Omental fat pad (tissue), 4 donors: ENCODE results near the gene TXLNB. TPM values are rescaled to one million over a fixed set of nuclear protein-coding genes. Genes with fewer than 3 reads are reported as not detected.
"Not testable (repeated sequence)": the region's sequence is repeated elsewhere in the genome, so short reads cannot be mapped to it uniquely, and the experiment has no call there.

Experiments
- ATAC-seq: fragments of 150-250 bp; one replicate; pipeline ENCODE4 v1.9.1; 2016; ENCODE audit warnings: mild to moderate bottlenecking, moderate library complexity; ENCODE audit not compliant: low FRiP score
- DNase-seq: peaks from one replicate; pipeline ENCODE4 v3.0.0-alpha.2; 2019; ENCODE audit warnings: low spot score
- CTCF ChIP-seq, 3 donors: fragments of 450-650 bp; IDR thresholded peaks; one replicate each; pipeline ENCODE4 v1.5.1; 2016 to 2017; ENCODE audit warnings: antibody characterized with exemption in 3 of 3, mild to moderate bottlenecking in 3 of 3, moderate library complexity in 2 of 3
- total RNA-seq, 4 donors: library from RNA; depleted of rRNA; stranded (reverse); fragments of >200 nt; gene quantifications; one replicate each; pipeline ENCODE4 v1.1.0, GENCODE V29; 2016

Gene TXLNB
- total RNA-seq, 4 donors from 2014 or later: 0.37 to 1.4 (median 1.2) TPM

GRCh38 chr6:139288496-139289040, 3.2 kb downstream of the TXLNB start:
- no peak for TF ChIP-seq CTCF (IDR thresholded peaks at IDR 0.05)
- ATAC-seq: no peak
- DNase-seq: no peak

DNA sequence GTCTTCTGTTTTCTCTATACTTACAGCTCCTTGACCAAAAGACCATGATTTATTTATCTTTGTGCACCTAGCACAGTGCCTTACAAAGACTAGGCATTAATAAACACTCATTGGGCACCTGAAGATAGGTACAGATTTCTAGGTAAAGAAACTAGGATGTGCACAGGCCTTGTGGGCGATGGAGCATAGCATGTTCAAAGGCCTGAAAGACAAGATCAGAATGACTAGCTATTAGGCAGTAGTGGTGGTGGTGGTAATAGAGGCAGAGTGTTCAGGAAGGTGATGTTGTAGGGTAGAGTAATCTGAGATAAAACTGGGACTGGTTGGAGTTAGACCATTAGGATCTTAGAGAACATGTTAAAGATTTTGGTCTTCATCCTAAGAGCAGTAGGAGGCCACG, 3.9 kb downstream of the TXLNB start:
- no peak for TF ChIP-seq CTCF (IDR thresholded peaks at IDR 0.05)
- ATAC-seq: no peak
- DNase-seq: no peak

- not testable (repeated sequence) for DNase-seq
Observed at GRCh38 chr6:139286438-139286837, 5.4 kb downstream of the TXLNB start.

GRCh38 chr6:139285590-139285989, 6.2 kb downstream of the TXLNB start:
- DNase-seq (no peak), ATAC-seq (no peak)
- TF ChIP-seq CTCF (IDR thresholded peaks at IDR 0.05): no peak

More at GRCh38 chr6:139286438-139286837, 5.4 kb downstream of the TXLNB start:
- not testable (repeated sequence) for ATAC-seq

- no peak for TF ChIP-seq CTCF (IDR thresholded peaks at IDR 0.05)
- DNase-seq: no peak
- ATAC-seq: no peak
Observed at GRCh38 chr6:139284789-139285188, 7.0 kb downstream of the TXLNB start.

DNA sequence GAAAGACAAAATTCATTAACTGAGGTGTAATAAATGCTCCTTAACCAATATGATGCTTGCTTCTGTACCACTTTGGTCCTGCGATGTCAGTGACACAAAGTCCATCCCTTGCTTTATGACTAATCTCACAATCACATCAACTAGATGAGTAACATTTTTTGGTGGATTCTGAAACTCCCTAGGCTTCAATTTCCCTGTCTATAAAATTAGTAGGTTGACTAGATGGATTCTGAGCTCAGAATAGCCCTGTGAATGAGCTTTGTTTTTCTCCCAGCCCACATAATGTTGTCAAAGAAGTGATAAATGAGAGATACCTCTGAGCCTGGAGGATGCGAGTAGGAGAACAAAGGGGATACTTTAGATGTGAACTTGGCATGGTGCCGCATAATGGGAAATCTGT, 9.1 kb downstream of the TXLNB start:
- no peak for TF ChIP-seq CTCF (IDR thresholded peaks at IDR 0.05)
- DNase-seq (no peak), ATAC-seq (no peak)

GRCh38 chr6:139278190-139278589, 13.6 kb downstream of the TXLNB start:
- no peak for ATAC-seq
- TF ChIP-seq CTCF (IDR thresholded peaks at IDR 0.05): no peak
- no peak for DNase-seq

DNA sequence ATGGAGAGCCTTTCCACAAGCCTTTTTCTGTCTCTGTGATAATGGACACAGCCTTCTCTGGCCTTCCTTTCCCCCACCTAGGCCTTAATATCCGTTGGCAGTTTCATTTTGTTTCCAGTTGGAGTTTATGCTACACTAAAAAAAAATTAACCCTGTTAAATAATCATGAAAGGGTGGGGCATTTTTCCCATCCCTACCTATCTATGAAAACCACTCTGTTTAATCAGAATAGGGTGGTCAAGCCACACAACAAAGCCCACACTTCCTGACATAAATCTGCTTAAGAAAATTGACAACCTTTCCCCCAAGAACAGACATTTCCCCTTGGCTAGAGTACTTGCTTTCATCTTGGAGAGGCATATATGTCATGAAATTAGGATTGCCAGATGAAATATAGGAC, 14.2 kb downstream of the TXLNB start:
- DNase-seq (no peak), ATAC-seq (no peak)
- TF ChIP-seq CTCF (IDR thresholded peaks at IDR 0.05): no peak
